GM19351 (cell line): ENCODE measurements around the gene TESMIN.

Source experiments
- ATAC-seq: cut with Tn5 transposase; IDR thresholded peaks from one replicate; pipeline ENCODE4 v1.9.1; 2021; ENCODE audit warnings: mild to moderate bottlenecking, moderate library complexity; ENCODE audit not compliant: unreplicated experiment

Gene TESMIN

GRCh38 chr11:68685656-68686380 lies 65.5 kb downstream of the TESMIN start:
- no peak for ATAC-seq

- ATAC-seq: no peak
Measured at GRCh38 chr11:68684385-68685356, 66.6 kb downstream of the TESMIN start, which contains the start of gene GAL. Gene GAL, plus strand, starts transcription at chr11:68684544. Its CDS starts 380 bp downstream, at chr11:68684924.

- no peak for ATAC-seq
Measured at GRCh38 chr11:68683536-68684384, 67.6 kb downstream of the TESMIN start.

GRCh38 chr11:68683121-68683520 lies 68.2 kb downstream of the TESMIN start:
- no peak for ATAC-seq

- ATAC-seq: no peak
Measured at GRCh38 chr11:68682531-68682961, 68.8 kb downstream of the TESMIN start.

GRCh38 chr11:68680541-68681231 lies 70.6 kb downstream of the TESMIN start:
- ATAC-seq: no peak

GRCh38 chr11:68678031-68678441 lies 73.3 kb downstream of the TESMIN start:
- ATAC-seq: no peak

- ATAC-seq: no peak
Measured at GRCh38 chr11:68677432-68677831, 73.9 kb downstream of the TESMIN start.

- no peak for ATAC-seq
Measured at GRCh38 chr11:68674461-68674860, 76.9 kb downstream of the TESMIN start.

- ATAC-seq: no peak
Measured at GRCh38 chr11:68673991-68674390, 77.3 kb downstream of the TESMIN start.

GRCh38 chr11:68673306-68673945 lies 77.9 kb downstream of the TESMIN start:
- no peak for ATAC-seq

- ATAC-seq: no peak
Measured at GRCh38 chr11:68670208-68670992, 80.9 kb downstream of the TESMIN start.

GRCh38 chr11:68669301-68670090 lies 81.8 kb downstream of the TESMIN start:
- no peak for ATAC-seq

- ATAC-seq: no peak
Measured at GRCh38 chr11:68667511-68668500, 83.5 kb downstream of the TESMIN start.

- ATAC-seq: no peak
Measured at GRCh38 chr11:68666849-68667248, 84.5 kb downstream of the TESMIN start.

- no peak for ATAC-seq
Measured at GRCh38 chr11:68665436-68665835, 85.9 kb downstream of the TESMIN start.

GRCh38 chr11:68664906-68665305 lies 86.4 kb downstream of the TESMIN start:
- ATAC-seq: no peak
